ENCODE data around the gene MRNIP.

The MRNIP gene

DNA sequence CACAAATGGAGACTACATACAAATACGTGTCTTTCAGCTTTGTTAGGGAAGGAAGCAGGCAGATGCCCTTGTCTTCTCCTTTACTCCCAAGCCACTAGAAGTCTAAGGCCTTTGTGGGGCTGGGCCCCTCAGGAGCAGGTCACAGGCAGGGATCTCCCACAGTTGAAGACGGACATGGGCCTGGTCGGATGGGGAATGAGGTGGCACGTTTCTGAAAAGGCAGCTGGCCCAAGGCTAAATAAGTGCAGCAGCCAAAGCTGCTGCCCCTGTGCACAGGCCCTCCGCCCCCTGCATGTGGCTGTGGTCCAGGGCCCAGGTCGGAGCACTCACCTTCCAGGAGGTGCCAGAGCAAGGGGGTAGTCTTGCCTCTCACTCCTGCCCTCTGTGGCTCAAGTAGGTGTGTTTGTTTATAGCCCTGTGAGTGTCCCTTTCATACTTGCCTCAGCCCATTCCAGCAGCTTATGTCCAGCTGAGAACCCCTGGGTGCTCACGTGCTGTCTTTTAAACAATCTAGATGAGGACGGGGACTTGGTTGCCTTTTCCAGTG, 36.1 kb downstream of the MRNIP start:
- DNase-seq (ENCODE audit: low read depth in 4 of 4, low spot score in 1 of 4) = no peak

DNA sequence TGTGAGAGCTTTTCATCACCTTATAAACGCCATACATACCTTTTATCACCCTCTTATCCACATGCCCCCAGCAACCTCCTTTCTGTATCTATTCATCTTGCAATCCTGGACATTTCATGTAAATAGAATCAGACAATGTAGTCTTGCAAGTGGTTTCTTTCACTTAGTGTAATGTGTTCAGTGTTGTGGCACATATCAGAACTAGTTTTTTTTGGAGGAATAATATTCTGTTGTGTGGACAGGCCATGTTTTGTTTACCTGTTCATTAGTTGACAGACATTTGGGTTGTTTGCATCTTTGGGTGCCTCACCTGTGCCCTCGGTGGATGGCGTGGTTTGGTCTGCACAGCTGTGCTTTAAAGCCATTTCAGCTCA, 36.6 kb downstream of the MRNIP start:
- DNase-seq (ENCODE audit: low read depth in 4 of 4, low spot score in 1 of 4) = no peak

DNA sequence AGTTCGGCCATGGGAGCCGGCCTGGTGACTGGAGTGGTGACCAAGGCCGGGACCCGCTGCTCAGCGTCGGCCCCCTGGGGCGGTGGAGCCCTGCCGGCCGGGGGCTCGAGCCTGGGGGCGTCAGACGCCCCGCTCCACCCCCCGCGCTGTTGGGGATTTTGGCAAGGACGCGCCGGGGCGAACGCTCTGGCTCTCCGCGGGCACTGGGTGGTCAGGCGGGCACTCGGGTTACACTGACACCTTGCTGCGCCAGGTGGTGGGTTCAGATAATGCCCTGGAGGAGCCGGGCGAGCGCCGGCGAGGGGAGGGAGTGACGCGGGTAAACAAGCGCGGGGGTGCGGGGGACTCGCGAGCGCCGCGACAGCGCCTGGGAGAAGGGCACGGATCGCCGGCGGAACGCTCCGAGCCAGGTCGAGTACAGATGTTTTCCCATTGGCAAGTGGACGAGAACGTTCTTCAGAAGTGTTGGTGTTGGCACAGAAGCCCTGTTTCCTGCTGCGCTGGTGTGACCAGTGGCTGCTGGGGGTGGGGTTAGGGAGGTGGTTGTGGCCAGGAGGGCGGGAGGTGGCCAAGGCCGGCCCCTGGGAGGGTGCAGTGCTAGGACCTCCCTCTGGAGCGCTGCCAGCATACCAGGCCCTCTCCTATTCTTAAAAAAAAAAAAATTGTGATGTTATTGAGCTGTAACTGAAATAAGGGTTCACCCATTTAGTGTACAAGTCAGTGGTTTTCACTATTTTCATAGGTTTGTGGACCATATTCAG, 37.1 kb downstream of the MRNIP start:
- peak; percentile 54 to 83 (median 66) for DNase-seq (ENCODE audit: low read depth in 4 of 4, low spot score in 1 of 4)

DNA sequence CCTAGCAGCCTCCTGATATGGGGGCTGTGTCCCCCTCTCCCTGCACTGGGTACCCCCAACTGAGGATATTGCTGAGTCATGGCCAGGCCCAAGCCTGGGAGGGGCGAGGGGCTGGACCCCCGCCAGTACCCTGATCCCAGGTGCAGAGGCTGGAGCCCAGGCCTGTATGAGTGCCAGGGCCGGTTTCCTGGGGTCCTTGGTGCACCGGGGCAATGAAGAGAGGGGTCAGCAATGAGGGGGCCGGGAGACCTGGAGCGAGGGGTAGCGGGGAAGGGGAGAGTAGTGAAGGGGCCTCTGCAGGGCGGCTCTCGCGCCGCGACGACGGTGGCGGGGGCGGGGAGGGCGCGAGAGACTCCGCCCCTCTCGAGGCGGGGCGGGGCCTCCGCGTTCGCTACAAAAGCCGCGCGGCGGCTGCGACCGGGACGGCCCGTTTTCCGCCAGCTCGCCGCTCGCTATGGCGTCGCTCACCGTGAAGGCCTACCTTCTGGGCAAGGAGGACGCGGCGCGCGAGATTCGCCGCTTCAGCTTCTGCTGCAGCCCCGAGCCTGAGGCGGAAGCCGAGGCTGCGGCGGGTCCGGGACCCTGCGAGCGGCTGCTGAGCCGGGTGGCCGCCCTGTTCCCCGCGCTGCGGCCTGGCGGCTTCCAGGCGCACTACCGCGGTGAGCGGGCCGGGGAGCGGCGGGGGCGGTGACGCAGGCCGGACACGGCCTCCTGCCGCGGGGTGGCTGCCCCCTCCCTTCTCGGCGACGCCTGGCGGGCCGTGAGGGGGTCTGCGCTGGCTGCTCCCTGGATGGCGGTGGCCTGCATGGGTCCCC, 37.9 kb downstream of the MRNIP start, which contains the start of gene SQSTM1:
Gene SQSTM1 (plus strand): TSS at position 423 of the 815 bp plus-strand sequence. CDS start 32 bp downstream, at position 455.
- DNase-seq (ENCODE audit: low read depth in 4 of 4, low spot score in 1 of 4) = peak; percentile 60 to 77 (median 72)

DNA sequence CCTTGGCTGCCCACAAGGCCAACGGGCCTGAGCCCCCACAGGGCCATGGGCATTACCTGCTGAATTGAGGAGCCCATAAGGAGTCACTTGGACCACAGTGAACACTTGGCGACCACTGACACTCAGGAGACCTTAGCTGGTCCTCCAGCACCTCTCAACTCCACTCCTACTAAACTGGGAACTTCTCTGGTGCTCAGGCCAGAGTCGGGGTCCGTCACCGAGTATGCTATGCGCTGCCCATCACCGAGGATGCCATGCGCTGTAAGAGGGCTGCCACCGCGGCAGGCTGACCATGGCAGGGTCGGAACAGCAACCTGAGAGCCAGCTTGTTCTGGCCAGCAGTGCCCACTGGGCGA, 38.5 kb downstream of the MRNIP start:
- DNase-seq (ENCODE audit: low read depth in 4 of 4, low spot score in 1 of 4) = no peak

DNA sequence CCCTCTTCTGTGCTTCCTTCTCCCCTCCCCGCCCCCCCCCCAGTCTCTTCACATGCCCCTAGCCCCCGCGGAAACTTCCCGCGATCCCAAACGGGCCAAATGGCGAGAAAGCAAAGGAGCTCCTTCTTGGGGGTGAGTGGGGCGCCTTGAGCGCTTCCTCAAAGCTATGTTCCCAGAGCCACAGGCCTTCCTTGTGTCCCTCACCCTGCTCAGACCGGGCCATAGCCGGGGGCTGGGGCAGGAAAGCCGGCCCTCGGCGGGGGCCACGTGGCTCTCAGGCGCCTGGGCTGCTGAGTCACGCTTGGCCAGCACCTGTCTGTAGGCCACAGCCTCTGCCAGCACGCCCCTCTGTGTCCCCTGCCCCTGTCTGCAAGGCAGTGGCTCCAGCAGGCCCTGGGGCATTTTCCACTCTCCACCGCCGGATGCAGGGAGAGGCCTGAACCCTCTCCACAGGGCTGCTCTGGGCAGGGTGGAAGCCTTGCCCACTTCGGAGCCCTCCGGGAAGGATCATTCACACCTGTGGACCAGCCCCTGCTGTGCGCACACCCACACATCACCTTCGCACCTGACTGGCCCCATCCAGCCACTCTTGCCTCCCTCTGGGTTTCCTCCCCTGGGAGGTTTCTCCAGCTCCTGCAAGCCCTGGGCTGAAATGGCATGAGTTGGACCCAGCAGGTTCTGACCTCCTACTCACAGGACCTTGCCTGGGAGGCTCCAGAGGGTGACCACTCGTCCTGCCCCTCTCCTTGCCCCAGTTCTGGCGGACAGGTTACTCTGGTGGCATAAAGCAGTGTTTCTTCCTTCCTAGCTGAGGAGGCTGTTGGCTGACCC, 39.1 kb downstream of the MRNIP start:
- no peak for DNase-seq (ENCODE audit: low read depth in 4 of 4, low spot score in 1 of 4)

DNA sequence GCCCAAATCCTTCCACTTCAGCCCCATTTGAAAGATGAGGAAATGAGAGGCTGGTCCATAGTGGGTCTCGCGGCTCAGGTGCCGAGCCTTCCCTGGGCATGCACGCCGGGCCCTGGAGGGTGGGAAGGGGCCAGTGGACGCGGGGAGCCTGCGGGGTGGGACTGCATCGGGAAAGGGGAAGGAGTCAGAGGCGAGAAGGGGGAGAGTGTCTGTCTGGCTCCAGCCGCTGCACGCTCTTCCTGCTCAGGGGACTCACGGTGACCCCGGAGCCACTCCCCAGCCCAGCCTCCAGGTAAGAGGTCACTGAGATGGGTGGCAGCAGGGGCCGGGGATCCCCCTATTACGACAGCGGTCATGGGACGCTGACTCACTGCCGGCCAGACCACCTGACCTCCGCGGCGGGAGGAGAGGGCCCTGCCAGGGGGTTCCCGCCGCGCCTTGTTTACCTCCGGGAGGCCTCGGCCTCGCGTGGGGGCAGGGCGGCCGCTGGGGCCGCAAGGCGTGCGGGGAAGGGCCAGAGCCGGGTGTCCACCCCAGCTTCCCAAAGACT, 39.8 kb downstream of the MRNIP start:
- DNase-seq (ENCODE audit: low read depth in 4 of 4, low spot score in 1 of 4) = peak; percentile 34 to 67 (median 56)

DNA sequence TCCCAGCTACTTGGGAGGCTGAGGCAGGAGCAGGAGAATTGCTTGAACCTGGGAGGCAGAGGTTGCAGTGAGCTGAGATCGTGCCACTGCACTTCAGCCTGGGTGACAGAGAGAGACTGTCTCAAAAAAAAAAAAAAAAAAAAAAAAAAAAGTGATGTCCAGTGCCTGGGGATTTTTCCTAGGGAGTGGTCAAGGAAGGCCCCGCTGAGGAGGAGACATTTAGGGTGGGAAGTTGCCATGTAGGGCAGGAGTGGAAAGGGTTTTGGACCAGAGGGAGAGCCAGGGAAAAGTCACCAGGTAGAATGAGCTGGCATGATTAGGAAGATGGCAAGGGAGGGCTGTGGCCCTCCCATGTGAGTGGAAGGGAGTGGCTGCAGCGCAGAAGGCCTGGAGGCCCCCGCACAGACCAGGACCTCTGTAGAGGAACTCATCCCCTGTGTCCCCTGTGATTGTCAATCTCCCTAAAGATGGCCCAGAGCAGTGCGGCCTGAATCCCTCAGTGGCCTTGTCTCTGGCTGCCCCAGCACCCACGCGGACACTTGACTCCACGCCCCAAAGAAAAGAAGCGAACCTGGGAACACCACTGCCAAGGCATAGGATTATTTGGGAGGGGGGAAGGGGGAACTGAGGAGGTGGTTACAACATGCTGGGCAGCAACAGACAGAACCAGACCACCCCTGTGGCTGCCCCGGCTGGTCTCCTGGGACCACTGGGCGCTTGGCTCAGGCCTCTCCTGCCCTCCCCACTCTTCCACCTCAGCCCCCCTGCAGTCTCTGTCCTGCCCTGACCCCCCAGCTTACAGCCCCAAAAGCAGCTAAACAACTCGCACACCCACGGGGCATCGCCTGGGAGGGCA, 40.5 kb downstream of the MRNIP start:
- DNase-seq (ENCODE audit: low read depth in 4 of 4, low spot score in 1 of 4) = no peak

DNA sequence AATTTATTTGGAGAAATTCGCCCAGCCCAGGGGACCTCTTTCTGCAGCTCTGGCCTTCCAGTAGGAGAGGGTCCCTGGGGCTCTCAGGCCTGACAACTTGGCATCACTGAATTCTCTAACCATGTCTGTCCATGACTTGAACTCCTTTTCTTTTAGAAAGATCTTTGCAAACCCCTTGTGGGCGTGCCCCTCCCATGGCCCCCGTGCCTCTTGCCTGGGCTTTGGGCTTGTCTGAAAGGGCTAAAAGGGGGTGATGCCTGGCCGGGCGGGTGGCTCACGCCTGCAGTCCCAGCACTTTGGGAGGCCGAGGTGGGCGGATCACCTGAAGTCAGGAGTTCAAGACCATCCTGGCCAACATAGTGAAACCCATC, 41.2 kb downstream of the MRNIP start:
- no peak for DNase-seq (ENCODE audit: low read depth in 4 of 4, low spot score in 1 of 4)

DNA sequence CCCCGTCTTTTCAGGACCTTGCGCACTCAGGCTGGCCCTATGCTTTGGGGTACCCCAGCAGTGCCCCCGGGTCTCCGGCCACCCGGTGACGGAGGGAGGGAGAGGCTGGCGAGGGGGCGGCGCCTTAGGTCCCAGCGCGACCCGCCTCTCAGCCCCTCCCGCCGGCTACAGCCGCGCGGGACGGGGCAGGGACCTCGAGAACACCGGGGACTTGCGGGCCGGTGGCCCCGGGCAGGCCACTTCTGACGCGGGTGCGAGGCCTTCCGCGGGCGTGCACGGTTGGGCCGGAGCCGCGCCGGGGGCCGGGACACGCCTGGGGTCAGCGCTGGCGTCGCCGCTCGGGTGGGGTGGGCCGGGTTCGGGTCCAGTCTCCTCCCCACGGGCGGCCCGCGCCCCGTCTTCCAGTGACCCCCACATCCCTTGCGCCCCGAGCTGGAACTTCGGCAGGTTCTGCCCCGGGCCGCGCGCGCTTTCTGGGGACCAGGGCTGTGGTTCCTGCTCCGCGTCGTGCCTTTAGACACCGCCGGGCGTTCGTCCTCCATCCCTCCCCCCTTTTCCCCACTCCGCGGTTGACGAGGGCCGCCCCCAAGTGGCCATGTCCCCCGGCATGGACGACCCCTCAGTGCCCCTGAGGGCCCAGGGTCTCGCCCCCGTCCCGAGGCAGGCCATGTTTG, 41.7 kb downstream of the MRNIP start:
- no peak for DNase-seq (ENCODE audit: low read depth in 4 of 4, low spot score in 1 of 4)

DNA sequence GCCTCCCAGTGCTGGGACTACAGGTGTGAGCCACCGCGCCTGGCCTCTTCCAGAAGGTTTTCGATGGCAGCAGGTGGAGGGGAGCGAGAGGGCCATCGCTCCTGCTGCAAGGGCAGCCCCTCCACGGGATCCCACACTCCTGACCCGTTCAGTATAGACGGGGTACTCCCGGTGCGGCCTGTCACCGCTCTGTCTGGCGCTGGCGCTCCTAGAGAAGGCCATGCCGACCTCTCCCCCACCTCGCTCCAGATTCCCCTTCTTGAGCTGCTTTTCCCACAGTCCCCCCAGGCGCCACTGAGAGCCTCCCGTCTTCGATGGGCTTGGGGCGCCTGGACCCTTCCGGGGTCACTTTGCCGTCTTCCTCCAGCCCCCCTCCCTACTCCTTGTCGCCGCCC, 42.2 kb downstream of the MRNIP start:
- no peak for DNase-seq (ENCODE audit: low read depth in 4 of 4, low spot score in 1 of 4)

DNA sequence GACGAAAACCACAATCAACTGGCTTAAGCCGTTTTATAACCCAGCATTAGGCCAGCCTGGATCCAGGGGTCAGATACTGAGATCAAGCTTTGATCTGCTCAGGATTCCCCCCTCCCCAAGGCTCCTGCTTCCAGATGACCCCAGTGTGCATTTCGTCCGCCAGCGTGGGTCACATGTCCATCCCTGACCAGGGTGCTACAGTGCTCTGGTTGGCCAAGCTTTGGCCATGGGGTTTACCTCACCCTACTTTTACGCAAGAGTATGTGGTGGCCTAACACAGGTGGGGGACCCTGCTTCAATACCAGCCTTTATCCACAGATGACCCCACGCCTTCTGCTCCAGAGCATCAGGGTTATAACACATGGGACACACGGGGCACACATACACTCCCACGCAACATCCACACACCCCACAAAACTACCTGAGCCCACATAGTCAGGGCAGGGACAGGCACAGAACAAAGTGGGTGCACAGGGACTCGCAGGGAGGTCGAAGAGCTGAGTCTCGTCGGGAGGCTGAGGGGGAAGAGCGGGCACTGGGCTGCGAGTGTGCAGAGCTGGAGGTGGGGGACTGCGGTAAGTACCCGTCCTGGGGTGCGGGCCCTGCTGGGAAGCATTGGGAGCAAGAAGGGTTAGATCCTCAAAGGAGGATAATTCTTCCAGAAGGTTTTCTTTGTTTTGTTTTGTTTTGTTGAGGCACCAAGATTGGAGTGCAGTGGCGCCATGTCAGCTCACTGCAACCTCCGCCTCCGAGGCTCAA, 42.9 kb downstream of the MRNIP start:
- no peak for DNase-seq (ENCODE audit: low read depth in 4 of 4, low spot score in 1 of 4)

DNA sequence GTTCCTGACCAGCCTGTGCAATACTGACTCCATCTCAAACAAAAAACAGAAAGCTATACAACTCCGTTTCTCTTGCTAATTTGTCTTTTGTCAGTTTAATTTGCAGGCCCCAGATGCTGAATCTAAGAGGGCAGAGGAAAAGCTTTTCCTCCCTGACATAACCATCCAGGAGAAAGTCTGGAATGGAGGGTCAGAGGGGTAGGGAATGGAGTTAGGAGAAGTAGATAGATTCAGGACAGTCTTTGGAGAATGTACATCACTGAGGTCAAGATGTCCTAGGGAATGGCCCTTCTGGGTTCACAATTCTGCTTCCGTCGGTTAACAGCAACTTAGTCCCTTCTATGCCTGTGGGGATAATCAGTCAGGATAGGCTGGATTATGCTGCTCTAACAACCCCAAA, 44.5 kb downstream of the MRNIP start:
- no peak for DNase-seq (ENCODE audit: low read depth in 4 of 4, low spot score in 1 of 4)

DNA sequence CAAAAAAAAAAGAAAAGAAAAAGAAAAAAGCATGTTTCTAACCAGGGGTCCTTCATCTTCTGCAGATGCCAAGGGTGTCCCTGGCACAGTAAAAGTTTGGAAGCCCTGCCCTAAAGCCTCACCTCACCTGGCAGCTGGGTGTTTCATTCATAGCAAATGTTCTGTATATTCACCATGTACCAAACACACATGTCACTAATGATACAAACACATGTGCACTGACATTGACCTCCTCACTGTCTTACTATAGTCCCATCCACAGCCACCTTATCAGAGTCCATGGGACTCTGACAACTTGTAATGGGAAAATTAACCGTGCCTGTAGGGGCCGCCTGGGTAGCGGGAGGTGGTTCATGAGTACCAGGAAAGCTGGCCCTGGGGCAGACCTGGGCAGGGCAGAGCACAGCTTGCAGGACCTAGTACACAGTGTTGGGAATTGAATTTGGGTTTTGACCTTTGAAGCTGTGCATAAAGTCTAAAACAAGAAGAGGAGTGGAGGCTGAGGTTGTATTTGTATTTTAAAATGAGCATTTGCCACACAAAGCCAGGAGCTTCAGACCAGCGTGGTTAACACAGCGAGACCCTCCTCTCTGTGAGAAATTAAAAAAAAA, 45.5 kb downstream of the MRNIP start:
- no peak for DNase-seq (ENCODE audit: low read depth in 4 of 4, low spot score in 1 of 4)

DNA sequence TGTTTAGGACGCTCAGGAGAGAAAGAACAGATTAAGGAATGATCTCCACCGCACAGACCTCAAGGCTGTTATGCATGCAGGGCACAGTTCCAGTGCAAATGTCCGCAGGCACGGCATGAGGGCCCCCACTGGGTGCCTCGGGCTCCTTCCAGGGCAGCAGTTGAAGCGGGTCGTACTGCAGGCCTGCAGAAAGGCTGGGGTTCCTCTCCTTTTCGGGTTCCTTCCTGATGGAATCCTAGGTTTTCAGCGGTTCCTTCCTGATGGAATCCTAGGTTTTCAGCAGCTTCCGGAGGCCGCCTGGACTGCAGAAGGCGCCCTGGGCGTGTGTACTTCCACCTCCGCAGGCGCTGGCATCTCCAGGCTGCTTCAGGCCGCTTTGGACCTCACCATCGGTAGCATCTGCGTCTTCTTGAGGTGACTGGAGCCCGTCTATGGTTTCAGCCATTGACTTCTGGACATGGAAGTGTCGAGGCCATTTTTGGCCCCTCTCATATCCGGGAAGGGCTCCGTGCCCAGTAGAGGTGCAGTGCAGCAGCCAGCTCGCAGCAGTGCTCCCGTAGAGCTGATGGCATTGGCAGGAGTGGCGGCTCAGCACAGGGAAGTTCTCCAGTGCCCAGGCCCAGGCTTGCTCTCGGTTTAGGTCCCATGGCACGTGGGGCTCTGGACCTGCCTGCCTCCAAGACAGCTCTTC, 46.3 kb downstream of the MRNIP start:
- no peak for DNase-seq (ENCODE audit: low read depth in 4 of 4, low spot score in 1 of 4)

DNA sequence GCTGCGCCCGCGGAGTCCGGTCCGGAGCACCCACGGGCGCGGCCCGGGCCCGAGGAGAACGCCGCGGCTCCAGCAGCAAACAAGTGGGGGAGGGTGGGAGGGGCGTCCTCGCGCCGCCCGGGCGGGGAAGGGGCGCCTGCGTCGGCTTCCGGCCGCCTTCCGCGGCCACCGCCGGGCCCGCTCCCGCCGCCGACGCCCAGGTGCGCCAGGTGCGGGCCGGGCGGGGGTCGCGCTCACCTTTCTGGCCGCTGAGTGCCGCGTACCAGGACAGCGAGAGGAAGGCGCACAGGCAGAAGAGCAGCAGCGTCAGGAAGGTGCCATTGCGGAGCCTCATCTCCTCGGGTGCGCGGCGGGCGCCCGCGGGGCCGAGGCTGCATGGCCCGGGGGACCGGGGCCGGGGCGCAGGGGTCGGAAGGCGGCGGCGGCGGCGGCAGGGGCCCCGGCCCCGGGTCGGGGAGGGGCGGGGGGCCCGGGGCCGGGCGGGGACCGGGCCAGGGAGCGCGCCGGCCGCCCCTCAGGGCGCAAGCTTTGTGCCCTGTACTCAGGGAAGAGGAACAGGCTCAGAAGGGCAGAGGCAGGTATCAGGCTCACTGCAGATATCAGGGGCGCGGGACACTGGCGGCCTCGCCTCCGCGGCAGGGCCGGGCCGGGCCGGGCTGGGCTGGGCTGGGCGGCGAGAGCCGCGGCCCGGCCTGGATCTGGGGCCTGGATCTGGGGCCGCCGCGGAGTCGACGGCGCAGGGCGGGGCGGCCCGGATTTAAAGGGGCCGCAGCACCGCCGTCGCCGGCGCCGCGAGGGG, 52.2 kb downstream of the MRNIP start, which contains the start of gene MGAT4B:
Gene MGAT4B (minus strand): TSS at position 617 of the 799 bp plus-strand sequence. CDS start 283 bp downstream, at position 334.
- peak in 2 of 4 experiments; percentile 43 to 57 for DNase-seq (ENCODE audit: low read depth in 4 of 4, low spot score in 1 of 4)

Data from stimulated activated CD4-positive, alpha-beta T cell treated with anti-CD3 and anti-CD28 coated beads, Interleukin-1b, Interleukin-23, amount 100 ng/mL, for 24 hours (primary cell).